ENCODE results near the gene BRPF3. TPM values are rescaled to one million over a fixed set of nuclear protein-coding genes. Genes with fewer than 3 reads are reported as not detected.

BRPF3 gene
- total and polyA plus RNA-seq, 9 of the 15 experiments (the other 6 are each of a cell fraction or from before 2014, with no cell fraction given): 2.2 to 19.3 (median 8.0) TPM

GRCh38 chr6:36217188-36217587, 20.6 kb downstream of the BRPF3 start (continued):
- TF ChIP-seq, protein P1, sequence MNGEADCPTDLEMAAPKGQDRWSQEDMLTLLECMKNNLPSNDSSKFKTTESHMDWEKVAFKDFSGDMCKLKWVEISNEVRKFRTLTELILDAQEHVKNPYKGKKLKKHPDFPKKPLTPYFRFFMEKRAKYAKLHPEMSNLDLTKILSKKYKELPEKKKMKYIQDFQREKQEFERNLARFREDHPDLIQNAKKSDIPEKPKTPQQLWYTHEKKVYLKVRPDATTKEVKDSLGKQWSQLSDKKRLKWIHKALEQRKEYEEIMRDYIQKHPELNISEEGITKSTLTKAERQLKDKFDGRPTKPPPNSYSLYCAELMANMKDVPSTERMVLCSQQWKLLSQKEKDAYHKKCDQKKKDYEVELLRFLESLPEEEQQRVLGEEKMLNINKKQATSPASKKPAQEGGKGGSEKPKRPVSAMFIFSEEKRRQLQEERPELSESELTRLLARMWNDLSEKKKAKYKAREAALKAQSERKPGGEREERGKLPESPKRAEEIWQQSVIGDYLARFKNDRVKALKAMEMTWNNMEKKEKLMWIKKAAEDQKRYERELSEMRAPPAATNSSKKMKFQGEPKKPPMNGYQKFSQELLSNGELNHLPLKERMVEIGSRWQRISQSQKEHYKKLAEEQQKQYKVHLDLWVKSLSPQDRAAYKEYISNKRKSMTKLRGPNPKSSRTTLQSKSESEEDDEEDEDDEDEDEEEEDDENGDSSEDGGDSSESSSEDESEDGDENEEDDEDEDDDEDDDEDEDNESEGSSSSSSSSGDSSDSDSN (IDR thresholded peaks at IDR 0.05; ENCODE audit: borderline replicate concordance in 1 of 2, low read depth in 2 of 2, low read length in 2 of 2): no peak
- TF ChIP-seq, protein P2, sequence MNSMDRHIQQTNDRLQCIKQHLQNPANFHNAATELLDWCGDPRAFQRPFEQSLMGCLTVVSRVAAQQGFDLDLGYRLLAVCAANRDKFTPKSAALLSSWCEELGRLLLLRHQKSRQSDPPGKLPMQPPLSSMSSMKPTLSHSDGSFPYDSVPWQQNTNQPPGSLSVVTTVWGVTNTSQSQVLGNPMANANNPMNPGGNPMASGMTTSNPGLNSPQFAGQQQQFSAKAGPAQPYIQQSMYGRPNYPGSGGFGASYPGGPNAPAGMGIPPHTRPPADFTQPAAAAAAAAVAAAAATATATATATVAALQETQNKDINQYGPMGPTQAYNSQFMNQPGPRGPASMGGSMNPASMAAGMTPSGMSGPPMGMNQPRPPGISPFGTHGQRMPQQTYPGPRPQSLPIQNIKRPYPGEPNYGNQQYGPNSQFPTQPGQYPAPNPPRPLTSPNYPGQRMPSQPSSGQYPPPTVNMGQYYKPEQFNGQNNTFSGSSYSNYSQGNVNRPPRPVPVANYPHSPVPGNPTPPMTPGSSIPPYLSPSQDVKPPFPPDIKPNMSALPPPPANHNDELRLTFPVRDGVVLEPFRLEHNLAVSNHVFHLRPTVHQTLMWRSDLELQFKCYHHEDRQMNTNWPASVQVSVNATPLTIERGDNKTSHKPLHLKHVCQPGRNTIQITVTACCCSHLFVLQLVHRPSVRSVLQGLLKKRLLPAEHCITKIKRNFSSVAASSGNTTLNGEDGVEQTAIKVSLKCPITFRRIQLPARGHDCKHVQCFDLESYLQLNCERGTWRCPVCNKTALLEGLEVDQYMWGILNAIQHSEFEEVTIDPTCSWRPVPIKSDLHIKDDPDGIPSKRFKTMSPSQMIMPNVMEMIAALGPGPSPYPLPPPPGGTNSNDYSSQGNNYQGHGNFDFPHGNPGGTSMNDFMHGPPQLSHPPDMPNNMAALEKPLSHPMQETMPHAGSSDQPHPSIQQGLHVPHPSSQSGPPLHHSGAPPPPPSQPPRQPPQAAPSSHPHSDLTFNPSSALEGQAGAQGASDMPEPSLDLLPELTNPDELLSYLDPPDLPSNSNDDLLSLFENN (IDR thresholded peaks at IDR 0.05; ENCODE audit: low read depth in 2 of 2, low read length in 2 of 2): no peak
- TF ChIP-seq CHD1 (IDR thresholded peaks at IDR 0.05; ENCODE audit: low read length): no peak
- TF ChIP-seq ZBTB49 (CRISPR knock-in tag; IDR thresholded peaks at IDR 0.05; ENCODE audit: borderline replicate concordance): no peak
- no peak for TF ChIP-seq HMG20A (CRISPR knock-in tag; conservative IDR thresholded peaks at IDR 0.05)
- TF ChIP-seq CREB3L1 (IDR thresholded peaks at IDR 0.05; ENCODE audit: borderline replicate concordance, low read depth): peak; percentile 75; the same call in 1 of the 2 replicates
